Activated CD8-positive, alpha-beta T cell treated with anti-CD3 and anti-CD28 coated beads for 36 hours (primary cell): Measurements from ENCODE around the gene DHRS13. TPM values are rescaled to one million over a fixed set of nuclear protein-coding genes. Genes with fewer than 3 reads are reported as not detected.

ENCODE experiments used
- ATAC-seq: fragments of 200-7000 bp; cut with Tn5 transposase; one replicate; pipeline ENCODE4 v1.10.0; 2021; ENCODE audit warnings: mild to moderate bottlenecking, moderate library complexity
- CTCF ChIA-PET: fragments of 350-600 bp; sonication (Branson Sonifier 250); formaldehyde crosslinking; loops from one replicate; lab custom pipeline; 2021; ENCODE audit warnings: antibody characterized with exemption; lab: Charles Lee
- POLR2A ChIA-PET: fragments of 350-600 bp; sonication (Branson Sonifier 250); formaldehyde crosslinking; loops from one replicate; lab custom pipeline; 2021; ENCODE audit warnings: antibody characterized with exemption; lab: Charles Lee
- DNase-seq: peaks from one replicate; pipeline ENCODE4 v3.0.0-alpha.2; 2020
- H3K27ac Mint-ChIP-seq: one replicate; pipeline ENCODE4 v1.8.0; 2021; ENCODE audit warnings: mild to moderate bottlenecking, mixed read lengths
- H3K27me3 Mint-ChIP-seq: one replicate; pipeline ENCODE4 v1.8.0; 2021; ENCODE audit warnings: mixed read lengths
- H3K36me3 Mint-ChIP-seq: one replicate; pipeline ENCODE4 v1.8.0; 2021; ENCODE audit warnings: low read depth, mixed read lengths
- H3K4me1 Mint-ChIP-seq: one replicate; pipeline ENCODE4 v1.8.0; 2021; ENCODE audit warnings: low read depth, mixed read lengths
- H3K4me3 Mint-ChIP-seq: one replicate; pipeline ENCODE4 v1.8.0; 2021; ENCODE audit warnings: mild to moderate bottlenecking, moderate library complexity, mixed read lengths
- H3K9me3 Mint-ChIP-seq: one replicate; pipeline ENCODE4 v1.8.0; 2021; ENCODE audit warnings: mixed read lengths
- intact Hi-C: fragments of 100-400 bp; cut with micrococcal nuclease; formaldehyde crosslinking; loops from one replicate; pipeline ENCODE4 v1.10.0; 2022
- total RNA-seq, 2 experiments: library from RNA; stranded (reverse); gene quantifications; one replicate each; pipeline ENCODE4 v1.2.3, GENCODE V29; 2021
- TF ChIP-seq, protein P1 (sequence below): fragments of 200-600 bp; IDR thresholded peaks from one replicate; pipeline ENCODE4 v1.8.0; 2022; ENCODE audit warnings: antibody characterized with exemption, mild to moderate bottlenecking

The DHRS13 gene
- total RNA-seq, 2 experiments from 2014 or later = 37.3 to 38.2 TPM

DNA sequence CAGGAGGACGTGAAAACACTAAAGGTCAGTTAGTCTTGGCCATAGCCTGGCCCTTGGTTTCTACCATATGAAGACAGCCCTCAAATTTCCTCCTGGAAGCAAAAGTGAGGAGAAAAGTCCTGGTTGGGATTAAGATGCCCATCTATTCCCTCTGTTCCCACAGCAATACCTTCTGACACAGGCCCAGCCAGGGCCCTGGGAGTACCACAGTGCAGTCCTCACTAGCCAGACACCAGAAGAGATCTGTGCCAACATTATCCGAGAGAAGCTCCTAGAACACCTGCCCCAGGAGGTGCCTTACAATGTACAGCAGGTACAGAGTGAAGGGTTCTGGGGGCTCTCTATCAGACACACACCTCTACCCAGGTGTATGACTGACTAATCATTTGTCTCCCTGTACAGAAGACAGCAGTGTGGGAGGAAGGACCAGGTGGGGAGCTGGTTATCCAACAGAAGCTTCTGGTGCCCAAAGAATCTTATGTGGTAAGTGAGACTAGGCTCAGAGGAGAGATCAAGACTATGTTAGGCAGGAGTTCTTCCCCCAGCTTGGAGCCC lies 44.0 kb downstream of the DHRS13 start:
- peak overlapping the region; percentile 3 for H3K27ac Mint-ChIP-seq

DNA sequence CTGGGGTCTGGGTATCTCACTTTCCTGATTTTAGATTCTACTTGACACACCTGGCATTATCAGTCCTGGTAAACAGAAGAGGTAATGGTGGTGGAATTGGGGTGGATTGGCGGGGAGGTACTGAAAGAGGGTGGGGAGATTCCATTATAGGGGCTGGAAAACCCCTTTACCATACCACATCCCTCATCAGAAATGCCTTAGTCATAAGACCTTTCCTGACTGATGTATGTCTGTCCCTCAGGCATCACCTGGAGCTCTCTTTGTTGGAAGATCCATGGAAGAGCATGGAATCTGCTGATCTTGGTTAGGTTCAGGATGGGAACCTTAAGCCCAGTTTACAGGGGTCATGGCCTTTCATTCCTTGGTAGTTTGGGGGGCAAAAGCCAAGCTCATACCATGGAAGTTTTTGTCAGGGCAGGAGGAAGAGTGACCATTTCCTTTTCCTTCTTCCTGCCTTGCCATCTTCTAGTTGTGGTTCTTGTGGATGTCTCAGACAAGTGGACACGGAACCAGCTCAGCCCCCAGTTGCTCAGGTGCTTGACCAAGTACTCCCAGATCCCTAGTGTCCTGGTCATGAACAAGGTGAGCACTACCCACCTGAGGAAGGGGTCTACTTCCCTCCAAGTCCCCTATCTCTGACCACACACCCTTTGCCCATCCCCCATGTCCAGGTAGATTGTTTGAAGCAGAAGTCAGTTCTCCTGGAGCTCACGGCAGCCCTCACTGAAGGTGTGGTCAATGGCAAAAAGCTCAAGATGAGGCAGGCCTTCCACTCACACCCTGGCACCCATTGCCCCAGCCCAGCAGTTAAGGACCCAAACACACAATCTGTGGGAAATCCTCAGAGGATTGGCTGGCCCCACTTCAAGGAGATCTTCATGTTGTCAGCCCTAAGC lies 44.7 kb downstream of the DHRS13 start:
- Mint-ChIP-seq H3K9me3 (no peaks in the 10 kb centered on the region), H3K36me3 (peaks cover 18% of the 10 kb centered on the region), H3K27ac (peak overlapping the region; percentile 77), H3K4me1 (peaks cover 28% of the 10 kb centered on the region), H3K4me3 (no peak overlapping the region), H3K27me3 (no peaks in the 10 kb centered on the region)
- intact Hi-C loops = no loop called here
- TF ChIP-seq, protein P1, sequence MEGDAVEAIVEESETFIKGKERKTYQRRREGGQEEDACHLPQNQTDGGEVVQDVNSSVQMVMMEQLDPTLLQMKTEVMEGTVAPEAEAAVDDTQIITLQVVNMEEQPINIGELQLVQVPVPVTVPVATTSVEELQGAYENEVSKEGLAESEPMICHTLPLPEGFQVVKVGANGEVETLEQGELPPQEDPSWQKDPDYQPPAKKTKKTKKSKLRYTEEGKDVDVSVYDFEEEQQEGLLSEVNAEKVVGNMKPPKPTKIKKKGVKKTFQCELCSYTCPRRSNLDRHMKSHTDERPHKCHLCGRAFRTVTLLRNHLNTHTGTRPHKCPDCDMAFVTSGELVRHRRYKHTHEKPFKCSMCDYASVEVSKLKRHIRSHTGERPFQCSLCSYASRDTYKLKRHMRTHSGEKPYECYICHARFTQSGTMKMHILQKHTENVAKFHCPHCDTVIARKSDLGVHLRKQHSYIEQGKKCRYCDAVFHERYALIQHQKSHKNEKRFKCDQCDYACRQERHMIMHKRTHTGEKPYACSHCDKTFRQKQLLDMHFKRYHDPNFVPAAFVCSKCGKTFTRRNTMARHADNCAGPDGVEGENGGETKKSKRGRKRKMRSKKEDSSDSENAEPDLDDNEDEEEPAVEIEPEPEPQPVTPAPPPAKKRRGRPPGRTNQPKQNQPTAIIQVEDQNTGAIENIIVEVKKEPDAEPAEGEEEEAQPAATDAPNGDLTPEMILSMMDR = no peak
- POLR2A ChIA-PET = interaction anchor here (1.0 to 1.5 kb wide), 6 partner anchors 13 to 129 kb away, joined by 3 to 5 read pairs (median 3); no protein-coding TSS in a partner anchor
- no peak for DNase-seq
- no peak for ATAC-seq
- CTCF ChIA-PET = interaction anchor here (0.8 to 3.0 kb wide), 4 partner anchors 10 to 94 kb away, joined by 3 to 12 read pairs (median 4); no protein-coding TSS in a partner anchor

More for the DNA sequence above, 44.0 kb downstream of the DHRS13 start:
- Mint-ChIP-seq H3K4me3 (no peak overlapping the region), H3K36me3 (peaks cover 18% of the 10 kb centered on the region), H3K9me3 (no peaks in the 10 kb centered on the region), H3K27me3 (no peaks in the 10 kb centered on the region), H3K4me1 (peaks cover 26% of the 10 kb centered on the region)
- DNase-seq = no peak
- ChIA-PET POLR2A (interaction anchor here (1.1 to 1.4 kb wide), 3 partner anchors 35 to 91 kb away, joined by 3 to 4 read pairs (median 3); no protein-coding TSS in a partner anchor), CTCF (interaction anchor here (1.4 to 3.0 kb wide), 3 partner anchors 10 to 132 kb away, joined by 4 to 12 read pairs (median 6); partner anchors contain the start of gene TLCD1)
- no peak for ATAC-seq
- TF ChIP-seq, protein P1 = no peak
- intact Hi-C loops = no loop called here

DNA sequence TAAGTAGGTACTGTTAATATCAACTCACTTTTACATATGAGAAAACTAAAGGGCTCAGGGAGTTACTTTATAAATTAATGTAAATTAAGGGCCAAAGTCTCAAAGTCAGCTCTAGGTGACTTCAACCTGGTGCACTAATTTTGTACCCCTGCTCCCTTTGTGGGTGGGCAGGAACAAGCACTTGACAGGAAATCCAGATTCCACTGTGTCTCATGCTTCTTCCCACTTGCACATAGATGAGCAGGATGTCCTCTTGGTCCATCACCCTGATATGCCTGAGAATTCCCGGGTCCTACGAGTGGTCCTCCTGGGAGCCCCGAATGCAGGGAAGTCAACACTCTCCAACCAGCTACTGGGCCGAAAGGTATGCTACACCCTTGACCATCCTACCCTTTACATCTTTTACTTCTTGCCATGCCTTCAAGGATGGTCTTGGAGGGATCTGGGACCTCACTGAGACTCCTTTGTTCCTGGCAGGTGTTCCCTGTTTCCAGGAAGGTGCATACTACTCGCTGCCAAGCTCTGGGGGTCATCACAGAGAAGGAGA lies 46.8 kb downstream of the DHRS13 start:
- DNase-seq = no peak
- no peak for ATAC-seq
- ChIA-PET CTCF (interaction anchor here (0.5 to 1.0 kb wide), 3 partner anchors 9 to 35 kb away, joined by 3 read pairs; partner anchors contain the start of gene FAM222B), POLR2A (interaction anchor here (0.6 to 1.5 kb wide), 4 partner anchors 37 to 95 kb away, joined by 3 to 6 read pairs (median 3); partner anchors contain the start of gene PHF12)
- intact Hi-C loops = no loop called here
- H3K4me1 Mint-ChIP-seq = peaks cover 28% of the 10 kb centered on the region
- TF ChIP-seq, protein P1 = no peak
- H3K27ac Mint-ChIP-seq = peak overlapping the region; percentile 88
- H3K9me3 Mint-ChIP-seq = no peaks in the 10 kb centered on the region
- peak overlapping the region; percentile 79 for H3K4me3 Mint-ChIP-seq
- no peaks in the 10 kb centered on the region for H3K27me3 Mint-ChIP-seq
- H3K36me3 Mint-ChIP-seq = peaks cover 16% of the 10 kb centered on the region

DNA sequence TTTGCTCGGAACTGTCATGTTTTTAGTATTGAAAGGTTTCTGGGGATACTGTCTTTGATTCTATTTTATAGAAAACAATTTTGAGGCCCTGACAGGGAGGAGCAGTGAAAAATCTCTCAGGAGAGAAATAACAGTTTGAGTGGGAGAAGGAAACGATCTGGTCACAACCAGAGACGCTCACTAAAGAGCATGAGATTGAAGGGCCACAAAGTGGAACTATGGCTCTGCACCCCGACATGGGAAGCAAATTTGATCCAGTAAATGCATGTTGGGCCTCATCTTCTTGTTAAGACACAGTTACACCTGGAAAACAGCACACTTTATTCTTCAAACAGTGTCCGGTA lies 47.6 kb downstream of the DHRS13 start:
- intact Hi-C loops = no loop called here
- Mint-ChIP-seq H3K27me3 (no peaks in the 10 kb centered on the region), H3K4me1 (peaks cover 28% of the 10 kb centered on the region), H3K27ac (peak overlapping the region; percentile 88), H3K36me3 (peaks cover 14% of the 10 kb centered on the region), H3K9me3 (no peaks in the 10 kb centered on the region), H3K4me3 (peak overlapping the region; percentile 79)
- DNase-seq (no peak), ATAC-seq (no peak)
- CTCF ChIA-PET = no interaction called here
- POLR2A ChIA-PET = interaction anchor here (0.9 to 1.5 kb wide), 4 partner anchors 11 to 94 kb away, joined by 3 to 6 read pairs (median 3); no protein-coding TSS in a partner anchor
- TF ChIP-seq, protein P1 = no peak
